HepG2 (cell line): ENCODE results near the gene SELENOM. TPM values are rescaled to one million over a fixed set of nuclear protein-coding genes. Genes with fewer than 3 reads are reported as not detected.

Experiments used
- ATAC-seq: fragments of 200-7000 bp; cut with Tn5 transposase; 3 replicates; pipeline ENCODE4 v1.9.1; 2020; ENCODE audit warnings: mild to moderate bottlenecking, moderate library complexity
- BruUV-seq: library from RNA; stranded (reverse); fragments of 400-500 nt; replicated peaks from 2 replicates; lab custom pipeline; 2021; lab: Mats Ljungman, UMichigan
- CTCF ChIA-PET: fragments of 300-600 bp; formaldehyde crosslinking; extraction: SDS; loops from one replicate; lab custom pipeline; 2021; ENCODE audit warnings: low total read pairs, inconsistent platforms, low intra/inter-chr PET ratio; lab: Yijun Ruan, JAX
- POLR2A ChIA-PET: fragments of 350-600 bp; sonication (Branson Sonifier 250); formaldehyde crosslinking; loops from one replicate; lab custom pipeline; 2020; ENCODE audit warnings: antibody characterized with exemption, inconsistent platforms; lab: Yijun Ruan, JAX
- DNase-seq: peaks from one replicate; pipeline ENCODE4 v3.0.0-alpha.2; 2015; ENCODE audit warnings: low spot score
- FAIRE-seq: peaks from 3 replicates; lab custom pipeline; 2011; peaks lifted over from hg19 to GRCh38; lab: Jason Lieb, UNC
- H2AFZ ChIP-seq: one replicate; pipeline ENCODE4 v1.6.1; 2011; ENCODE audit warnings: low read length, inconsistent platforms
- H3K27ac ChIP-seq: fragments of 300-600 bp; 3 replicates; pipeline ENCODE4 v1.8.0; 2011; ENCODE audit warnings: mixed run types, mild to moderate bottlenecking, mixed read lengths, low read length, inconsistent platforms; ENCODE audit not compliant: insufficient read depth; ENCODE audit errors: extremely low read length
- H3K27me3 ChIP-seq, 2 experiments: fragments of 200-600 bp in 1 of 2; 2 replicates in 1 of 2; 3 replicates in 1 of 2; pipeline versions ENCODE4 v1.6.0 to v1.8.0; 2011; ENCODE audit warnings: low read length in 2 of 2, mild to moderate bottlenecking in 2 of 2, moderate library complexity in 2 of 2, inconsistent platforms in 1 of 2; ENCODE audit not compliant: insufficient read depth in 2 of 2, control insufficient read depth in 1 of 2
- H3K36me3 ChIP-seq, 2 experiments: fragments of 200-600 bp in 1 of 2; replicated peaks in 1 of 2; 2 replicates in 1 of 2; 3 replicates in 1 of 2; pipeline versions ENCODE4 v1.5.1 to v1.8.0; 2011; ENCODE audit warnings: low read length in 2 of 2, inconsistent platforms in 1 of 2; ENCODE audit not compliant: insufficient read depth in 2 of 2, control insufficient read depth in 1 of 2
- H3K4me1 ChIP-seq: 2 replicates; pipeline ENCODE4 v1.5.1; 2012; ENCODE audit warnings: low read length, inconsistent platforms; ENCODE audit not compliant: insufficient read depth
- H3K4me2 ChIP-seq: 2 replicates; pipeline ENCODE4 v1.6.0; 2011; ENCODE audit warnings: low read depth, low read length, inconsistent platforms
- H3K4me3 ChIP-seq, 3 experiments: fragments of 200-600 bp in 1 of 3; sonication (generic), shearing (Covaris generic) in 1 of 3; replicated peaks in 1 of 3; 2 replicates each; pipeline ENCODE4 v1.5.1; 2011 to 2016; ENCODE audit warnings: low read length in 3 of 3, inconsistent platforms in 2 of 3, low read depth in 2 of 3, mild to moderate bottlenecking in 2 of 3, control low read depth in 1 of 3, mixed read lengths in 1 of 3; ENCODE audit not compliant: insufficient read depth in 1 of 3
- H3K79me2 ChIP-seq: one replicate; pipeline ENCODE4 v1.6.1; 2011; ENCODE audit warnings: low read length, inconsistent platforms; ENCODE audit not compliant: insufficient read depth
- H3K9ac ChIP-seq: 2 replicates; pipeline ENCODE4 v1.6.0; 2011; ENCODE audit warnings: mild to moderate bottlenecking, low read depth, low read length, inconsistent platforms; ENCODE audit not compliant: insufficient read depth
- H3K9me3 ChIP-seq: 2 replicates; pipeline ENCODE4 v1.5.1; 2012; ENCODE audit warnings: mild to moderate bottlenecking, low read length
- H4K20me1 ChIP-seq: 2 replicates; pipeline ENCODE4 v1.6.0; 2011; ENCODE audit warnings: inconsistent platforms, mild to moderate bottlenecking, low read length, moderate library complexity; ENCODE audit not compliant: insufficient read depth
- ARHGAP35 ChIP-seq: sonication (generic); formaldehyde crosslinking; IDR thresholded peaks from 2 replicates; pipeline ENCODE4 v1.9.0; 2022; ENCODE audit warnings: mild to moderate bottlenecking, inconsistent platforms, moderate library complexity, missing genetic modification reagents, borderline replicate concordance
- ARID4A ChIP-seq: sonication (generic); formaldehyde crosslinking; IDR thresholded peaks from 2 replicates; pipeline ENCODE4 v1.5.0; 2020; ENCODE audit warnings: mild to moderate bottlenecking, missing genetic modification reagents, borderline replicate concordance
- CBX5 ChIP-seq: sonication (generic); formaldehyde crosslinking; IDR thresholded peaks from 2 replicates; pipeline ENCODE4 v1.4.0; 2020; ENCODE audit warnings: missing genetic modification reagents, borderline replicate concordance
- CENPX ChIP-seq: sonication (generic); formaldehyde crosslinking; IDR thresholded peaks from 2 replicates; pipeline ENCODE4 v1.9.0; 2021; ENCODE audit warnings: mild to moderate bottlenecking, missing genetic modification reagents, moderate library complexity
- MED1 ChIP-seq: sonication (generic); formaldehyde crosslinking; IDR thresholded peaks from 2 replicates; pipeline ENCODE4 v1.4.0; 2020; ENCODE audit warnings: missing genetic modification reagents
- SRY ChIP-seq: sonication (generic); formaldehyde crosslinking; IDR thresholded peaks from 2 replicates; pipeline ENCODE4 v1.8.0; 2022; ENCODE audit warnings: mild to moderate bottlenecking, missing genetic modification reagents
- TIGD3 ChIP-seq: sonication (generic); formaldehyde crosslinking; IDR thresholded peaks from 2 replicates; pipeline ENCODE4 v1.5.1; 2020; ENCODE audit warnings: mild to moderate bottlenecking, missing genetic modification reagents, borderline replicate concordance
- TOE1 ChIP-seq: sonication (generic); formaldehyde crosslinking; IDR thresholded peaks from 2 replicates; pipeline ENCODE4 v1.4.0; 2020; ENCODE audit warnings: mild to moderate bottlenecking, missing genetic modification reagents
- ZFP62 ChIP-seq: sonication (generic); formaldehyde crosslinking; IDR thresholded peaks from 2 replicates; pipeline ENCODE4 v1.4.0; 2020; ENCODE audit warnings: missing genetic modification reagents
- ZNF749 ChIP-seq: sonication (generic); formaldehyde crosslinking; IDR thresholded peaks from 2 replicates; pipeline ENCODE4 v1.8.0; 2022; ENCODE audit warnings: mild to moderate bottlenecking, missing genetic modification reagents, moderate library complexity, borderline replicate concordance
- WGBS: methylation state at CpG from one replicate; pipeline ENCODE4 v1.1.6; 2017; ENCODE audit warnings: low lambda C conversion rate; 5-methylcytosine and 5-hydroxymethylcytosine counted together
- in situ Hi-C: cut with HindIII; loops from 2 replicates; pipeline ENCODE4 v1.10.0; 2017; ENCODE audit warnings: low pct_unique_long_range_greater_than_20kb; ENCODE audit not compliant: extremely low pct_ligation_motif_present
- intact Hi-C: fragments of 100-400 bp; cut with micrococcal nuclease; formaldehyde crosslinking; loops from one replicate; pipeline ENCODE4 v1.10.0; 2022; ENCODE audit not compliant: unreplicated experiment
- polyA plus RNA-seq, 8 experiments: library from polyadenylated mRNA; depleted of rRNA in 3 of 8; stranded (reverse) in 7 of 8; unstranded in 1 of 8; fragments of >200 nt; fragmentation: Illumina TruSeq in 4 of 8; extraction: Trizol in 4 of 8; gene quantifications; 2 replicates each; pipeline versions ENCODE4 v1.2.1 to v1.2.3, GENCODE V29; 2011 to 2016; ENCODE audit warnings: low read depth in 4 of 8, missing spikeins in 1 of 8, mixed read lengths in 1 of 8; ENCODE audit not compliant: insufficient read depth in 1 of 8
- total RNA-seq, 5 experiments: library from RNA; depleted of rRNA; stranded (reverse); fragments of >200 nt; fragmentation: Illumina TruSeq; extraction: Trizol; gene quantifications; 2 replicates each; pipeline ENCODE4 v1.2.3, GENCODE V29; 2016; ENCODE audit warnings: low read depth in 1 of 5

Gene SELENOM
- total and polyA plus RNA-seq, 2 of the 13 experiments (the other 11 are each of a cell fraction or from before 2014, with no cell fraction given) = 4.1 to 4.3 TPM

GRCh38 chr22:31120642-31121041 is 13.3 kb upstream of the SELENOM start (continued):
- TF ChIP-seq ARID4A (CRISPR knock-in tag) (no peak), MED1 (CRISPR knock-in tag) (no peak), ZNF749 (no peak), TIGD3 (CRISPR knock-in tag) (no peak), CBX5 (CRISPR knock-in tag) (no peak), TOE1 (no peak)

- no peak for ATAC-seq
- 10% methylated on average over 1 of the region's 5 CpGs for WGBS
- no peaks in the 10 kb centered on the region for H3K9me3 ChIP-seq
- no peak overlapping the region for H3K4me3 ChIP-seq
- no peak overlapping the region for H3K27ac ChIP-seq
- TF ChIP-seq ARHGAP35 (CRISPR knock-in tag) = no peak
- no peak for TF ChIP-seq CENPX
- TF ChIP-seq ZFP62 (CRISPR knock-in tag) = no peak
- TF ChIP-seq SRY = no peak
- H3K9ac ChIP-seq = no peak overlapping the region
- no TSS peak for BruUV-seq
- in situ Hi-C loops (no loop called here), intact Hi-C loops (no loop called here)
- H3K79me2 ChIP-seq = no peaks in the 10 kb centered on the region
- FAIRE-seq = no peak
- peaks cover 1 to 26% of the 10 kb centered on the region in 2 experiments; a peak in 4 of 5 replicates for H3K27me3 ChIP-seq
- H4K20me1 ChIP-seq = no peaks in the 10 kb centered on the region
- peaks cover 37% of the 10 kb centered on the region for H3K4me1 ChIP-seq
- ChIA-PET POLR2A (no interaction called here), CTCF (no interaction called here)
- no peak overlapping the region for H3K4me2 ChIP-seq
- no peak for DNase-seq
- H3K36me3 ChIP-seq = no peaks in the 10 kb centered on the region
- H2AFZ ChIP-seq = no peak overlapping the region
Observed at GRCh38 chr22:31120230-31120629, 12.9 kb upstream of the SELENOM start.
